GM19328 (cell line): Measurements from ENCODE around the gene KLHL24.
"Not testable (repeated sequence)": the region's sequence is repeated elsewhere in the genome, so short reads cannot be mapped to it uniquely, and the experiment has no call there.

Experiments used
- ATAC-seq: cut with Tn5 transposase; IDR thresholded peaks from one replicate; pipeline ENCODE4 v1.9.1; 2021; ENCODE audit warnings: mild to moderate bottlenecking, moderate library complexity; ENCODE audit not compliant: unreplicated experiment

The KLHL24 gene

DNA sequence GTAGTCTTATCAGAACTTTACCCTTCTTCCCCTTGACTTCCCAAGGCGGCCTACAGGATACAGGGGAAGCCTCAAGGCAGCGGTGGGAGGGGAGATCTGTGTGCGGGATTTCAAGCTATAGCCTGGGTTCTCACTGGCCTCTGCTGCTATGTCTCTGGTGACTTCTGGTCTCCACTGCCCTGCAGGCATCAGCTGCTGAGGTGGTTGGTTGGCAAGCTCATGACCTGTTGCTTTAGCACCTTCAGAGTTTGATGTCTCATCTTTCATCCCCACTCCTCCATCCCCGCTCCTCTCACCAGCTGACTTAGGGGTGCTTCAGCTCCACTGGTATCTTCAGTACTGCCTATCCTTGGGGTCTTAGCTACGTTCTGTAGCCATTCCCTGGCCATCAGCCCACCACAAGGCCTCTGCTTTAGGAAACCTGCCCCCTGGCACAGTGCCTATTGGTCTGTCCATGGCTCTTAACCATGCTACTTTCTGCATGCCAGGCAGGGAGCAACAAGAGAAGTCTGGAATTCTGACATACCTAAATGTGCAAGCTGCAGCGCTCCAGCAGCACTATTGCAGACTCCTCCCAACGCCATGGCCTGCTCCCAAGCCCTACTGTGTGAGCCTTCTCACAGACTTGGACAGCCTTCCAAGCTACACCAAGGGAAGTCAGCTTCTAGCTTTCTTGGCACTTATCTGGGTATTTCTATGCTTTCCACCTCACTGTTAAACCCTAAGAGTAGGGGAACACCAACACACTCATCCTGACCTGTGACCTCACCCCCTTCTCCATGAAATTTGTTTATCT lies 60.3 kb downstream of the KLHL24 start:
- no peak for ATAC-seq

DNA sequence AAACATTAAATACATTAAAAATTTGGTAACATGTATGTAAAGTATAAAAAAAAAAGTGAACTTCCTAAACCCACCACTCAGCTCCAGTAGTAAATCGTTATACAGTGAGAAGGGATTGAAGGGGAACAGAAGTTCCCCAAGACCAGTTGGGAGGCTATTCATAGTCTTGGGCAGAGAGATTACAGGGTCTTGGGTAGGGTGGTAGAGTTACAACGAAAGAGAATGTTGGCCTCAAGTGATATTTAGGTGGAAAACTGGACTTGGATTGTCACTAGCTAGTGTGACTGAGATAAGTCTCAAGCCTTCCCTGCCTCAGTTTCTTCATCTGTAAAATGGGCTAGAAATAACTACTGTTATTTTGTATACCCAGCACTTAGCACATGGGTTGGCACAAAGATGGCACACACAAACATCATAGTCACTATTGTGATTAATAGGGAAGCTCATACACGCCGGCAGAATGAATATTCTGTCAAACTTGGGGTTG lies 61.7 kb downstream of the KLHL24 start:
- ATAC-seq = no peak

DNA sequence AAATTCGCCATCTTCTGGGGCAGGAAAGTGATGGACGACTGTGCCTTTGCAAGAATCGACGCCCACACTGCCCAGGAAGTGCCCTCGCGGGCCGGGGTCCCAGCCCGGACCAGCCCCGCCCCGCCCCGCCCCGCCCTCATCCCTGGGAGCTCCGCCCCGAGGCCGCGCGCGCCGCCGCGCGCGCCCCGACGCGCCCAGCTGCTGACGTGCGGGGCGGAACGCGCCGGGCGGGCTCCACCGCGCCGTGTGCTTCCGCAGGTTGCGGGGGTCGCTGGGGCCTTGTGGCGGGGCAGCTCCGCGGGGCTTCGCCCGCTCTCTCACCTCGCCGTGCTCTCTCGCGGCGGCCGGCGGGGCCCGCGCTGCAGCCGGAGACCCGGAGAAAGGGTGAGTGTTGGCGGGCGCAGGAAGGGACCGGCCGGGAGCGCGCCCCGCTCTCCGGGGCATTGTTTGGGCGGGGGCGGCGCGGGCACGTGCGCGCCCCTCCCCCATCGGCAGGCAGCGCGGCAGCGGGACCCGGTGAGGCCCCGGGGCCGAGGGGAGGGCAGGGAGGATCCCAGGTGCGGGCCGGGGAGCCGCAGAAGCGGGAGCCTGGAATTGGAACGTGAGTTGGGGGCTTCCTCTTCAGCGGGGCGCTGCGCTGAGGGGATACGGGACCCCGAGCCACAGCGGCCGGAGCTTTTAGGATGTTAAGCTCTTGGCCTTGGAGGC lies 62.3 kb downstream of the KLHL24 start, which contains the start of gene YEATS2:
Gene YEATS2, plus strand, starts transcription at position 188 of the 708 bp plus-strand sequence. CDS start 17,366 bp downstream, outside the sequence.
- ATAC-seq = peak; percentile 74

DNA sequence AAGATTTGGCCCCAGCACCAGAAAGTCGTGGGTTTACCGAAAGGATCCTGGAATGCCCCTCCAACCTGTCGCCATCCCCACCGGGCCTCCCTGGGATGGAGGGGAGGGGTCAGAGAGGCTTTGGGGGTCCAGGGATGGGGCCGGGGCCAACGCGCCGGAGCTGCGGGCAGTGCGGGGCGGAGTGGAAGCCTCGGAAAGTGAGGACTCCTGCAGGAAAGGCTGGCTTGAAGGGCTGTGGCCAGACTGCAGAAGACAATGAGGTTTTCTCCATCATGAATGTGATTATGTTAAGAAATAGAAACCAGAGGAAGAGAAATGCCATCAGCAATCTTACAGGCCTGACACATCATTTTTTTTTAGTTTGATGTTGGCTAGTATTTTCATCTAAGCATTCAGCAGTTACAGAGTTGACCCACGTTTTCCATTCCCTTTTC lies 62.9 kb downstream of the KLHL24 start:
- peak; percentile 28 for ATAC-seq

DNA sequence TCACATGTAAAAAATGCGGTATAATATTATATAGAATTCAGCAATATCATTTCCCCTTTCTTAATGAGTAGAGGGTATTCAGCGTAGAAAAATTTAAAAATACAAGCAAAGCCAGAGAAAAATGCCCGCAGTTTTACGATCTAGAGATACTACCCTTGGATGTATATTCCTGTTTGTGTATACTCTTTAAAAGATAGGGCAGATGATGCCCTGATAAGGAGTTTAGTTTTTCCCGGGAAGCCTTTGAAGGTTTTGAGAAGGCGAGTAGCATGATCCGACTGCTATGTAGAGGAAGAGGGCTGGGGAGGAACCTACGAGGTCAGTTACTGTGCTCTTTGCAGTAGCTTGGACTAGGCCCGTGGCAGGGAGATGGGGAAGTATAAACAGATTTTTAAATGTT lies 63.3 kb downstream of the KLHL24 start:
- no peak for ATAC-seq

DNA sequence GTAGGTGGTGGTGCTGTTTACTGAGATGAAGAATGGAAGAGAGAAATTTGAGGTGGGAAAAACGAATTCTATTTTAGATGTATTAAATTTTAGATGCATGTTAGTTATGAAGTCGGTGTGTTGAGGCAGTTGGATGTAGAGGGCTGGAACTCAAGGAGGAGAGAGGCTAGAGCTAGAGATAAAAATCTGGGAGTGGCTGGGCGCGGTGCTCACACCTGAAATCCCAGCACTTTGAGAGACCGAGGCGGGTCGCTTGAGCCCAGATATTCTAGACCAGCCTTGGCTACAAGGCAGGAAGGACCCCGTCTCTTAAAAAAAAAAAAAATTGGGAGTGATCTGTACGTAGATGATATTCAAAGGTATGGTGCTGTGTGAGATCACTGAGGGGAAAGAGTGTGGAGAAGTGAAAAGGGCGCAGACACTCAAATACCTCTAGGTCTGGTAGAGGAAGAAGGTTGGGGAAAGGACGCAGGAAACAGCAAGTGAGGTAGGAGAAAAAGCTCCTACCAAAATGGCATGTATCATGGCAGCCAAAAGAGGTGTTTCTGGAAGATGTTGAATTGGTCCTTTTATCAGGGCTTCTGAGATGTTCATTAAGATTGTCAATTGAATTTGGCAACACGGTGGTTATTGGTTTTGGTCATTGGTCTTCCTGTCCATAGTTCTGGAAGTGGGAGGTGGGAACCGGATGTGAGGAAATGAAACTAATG lies 64.0 kb downstream of the KLHL24 start:
- ATAC-seq = no peak

DNA sequence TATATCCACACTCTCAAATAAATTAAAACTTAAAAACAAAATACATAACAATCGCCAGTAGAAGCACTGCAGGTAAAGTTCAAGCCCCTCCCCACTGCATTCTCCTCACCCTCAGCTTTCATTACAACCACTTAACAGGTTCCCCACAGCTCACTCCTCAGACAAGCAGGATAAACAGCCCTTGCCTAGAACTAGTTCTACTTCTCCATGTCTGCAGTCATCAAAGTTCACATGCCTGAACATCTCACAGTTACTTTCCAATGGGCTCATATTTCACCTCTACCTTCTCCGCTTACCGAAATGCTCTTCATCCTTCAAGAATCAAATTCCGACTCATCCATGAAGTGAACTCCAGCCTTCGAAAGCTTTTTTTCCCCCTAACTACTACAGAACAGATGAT lies 66.3 kb downstream of the KLHL24 start:
- no peak for ATAC-seq

DNA sequence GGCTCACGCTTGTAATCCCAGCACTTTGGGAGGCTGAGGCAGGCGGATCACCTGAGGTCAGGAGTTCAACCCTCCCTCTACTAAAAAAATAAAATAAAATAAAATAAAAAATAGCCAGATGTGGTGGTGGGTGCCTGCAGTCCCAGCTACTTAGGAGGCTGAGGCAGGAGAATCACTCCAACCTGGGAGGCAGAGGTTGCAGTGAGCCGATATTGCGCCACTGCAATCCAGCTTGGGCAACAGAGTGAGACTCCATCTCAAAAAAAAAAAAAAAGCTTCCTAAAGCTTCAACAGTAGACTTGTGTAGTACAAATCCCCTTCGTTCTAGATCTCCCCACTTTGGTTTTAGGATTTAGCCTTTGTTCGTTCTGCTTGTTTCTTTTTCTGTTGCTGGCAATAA lies 68.5 kb downstream of the KLHL24 start:
- not testable (repeated sequence) for ATAC-seq

DNA sequence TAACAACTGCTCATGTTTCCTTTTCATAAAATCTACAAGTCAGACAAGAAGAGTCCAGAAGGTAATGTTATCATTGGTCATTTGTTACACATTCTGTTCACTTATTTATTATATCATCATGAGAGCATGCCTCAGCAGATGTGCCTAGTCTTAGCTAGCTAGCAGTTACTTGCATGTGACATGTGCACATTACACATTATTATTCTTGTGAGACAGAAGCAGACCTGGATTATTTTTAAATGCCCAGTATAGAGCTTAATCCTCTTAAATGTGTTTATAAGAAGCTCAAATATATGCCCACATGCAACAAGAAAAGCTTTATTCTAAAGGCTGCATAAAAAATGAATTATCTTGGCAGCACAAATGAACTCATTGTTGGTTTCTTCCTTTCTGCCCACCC lies 74.8 kb downstream of the KLHL24 start:
- ATAC-seq = no peak

DNA sequence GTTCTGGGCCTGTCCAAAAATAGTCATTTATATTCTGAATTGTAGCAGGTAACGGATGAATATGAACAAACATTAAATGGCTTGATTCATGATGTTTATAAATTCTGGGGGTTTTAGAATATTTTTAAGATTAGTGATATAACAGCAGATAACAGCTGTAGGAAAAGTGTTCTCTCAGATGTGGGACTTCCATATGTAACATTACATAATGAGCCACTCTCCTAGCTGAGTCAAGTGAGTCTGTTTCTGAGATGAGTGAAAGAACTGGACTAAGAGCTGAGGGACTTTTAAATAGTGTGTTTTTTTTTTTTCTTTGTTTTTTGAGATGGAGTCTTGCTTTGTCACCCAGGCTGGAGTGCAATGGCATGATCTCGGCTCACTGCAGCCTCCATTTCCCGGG lies 76.1 kb downstream of the KLHL24 start:
- ATAC-seq = no peak

DNA sequence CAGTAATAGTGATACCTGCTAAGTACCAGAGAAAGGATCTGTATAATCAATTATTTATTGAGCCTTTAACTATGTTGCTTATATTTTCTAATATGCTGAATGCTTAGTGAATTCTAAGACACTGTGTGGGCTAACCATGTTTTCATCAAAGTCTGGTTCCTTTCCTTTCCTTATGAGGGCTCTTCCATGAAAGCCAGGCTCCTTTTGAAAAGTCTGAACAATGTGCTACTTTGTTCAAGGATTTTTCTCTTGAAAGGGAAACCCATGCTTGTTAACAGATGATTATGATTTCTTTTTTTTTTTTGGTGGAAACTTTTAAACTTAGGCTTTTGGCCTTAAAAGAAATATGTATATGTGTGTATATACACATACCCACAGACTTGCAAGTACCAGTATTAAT lies 79.2 kb downstream of the KLHL24 start:
- ATAC-seq = no peak

DNA sequence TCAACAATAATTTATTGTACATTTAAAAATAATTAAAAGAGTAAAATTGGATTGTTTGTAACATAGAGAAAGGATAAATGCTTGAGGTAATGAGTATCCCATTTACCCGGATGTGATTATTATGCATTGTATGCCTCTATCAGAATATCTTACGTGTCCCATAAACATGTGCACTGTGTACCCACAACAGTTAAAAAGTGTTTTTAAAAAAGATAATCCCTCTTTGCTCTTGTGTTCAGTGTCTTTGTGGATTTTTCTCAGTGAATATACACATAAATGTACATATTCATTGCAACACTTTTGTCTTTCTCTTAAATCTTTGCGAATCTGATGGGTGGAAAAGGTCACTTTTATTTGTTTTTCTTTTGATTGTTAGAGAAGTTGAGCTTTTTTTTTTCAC lies 82.6 kb downstream of the KLHL24 start:
- ATAC-seq = no peak

DNA sequence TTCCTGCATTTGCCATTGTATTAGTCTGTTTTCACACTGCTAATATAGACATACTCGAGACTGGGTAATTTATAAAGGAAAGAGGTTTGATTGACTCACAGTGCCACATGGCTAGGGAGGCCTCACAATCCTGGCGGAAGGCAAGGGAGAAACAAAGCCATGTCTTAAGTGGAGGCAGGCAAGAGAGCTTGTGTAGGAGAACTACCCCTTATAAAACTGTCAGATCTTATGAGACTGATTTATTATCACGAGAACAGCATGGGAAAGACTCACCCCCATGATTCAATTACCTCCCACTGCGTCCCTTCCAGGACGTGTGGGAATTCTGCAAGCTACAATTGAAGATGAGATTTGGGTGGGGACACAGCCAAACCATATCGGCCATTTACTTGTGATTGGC lies 90.0 kb downstream of the KLHL24 start:
- ATAC-seq = no peak

DNA sequence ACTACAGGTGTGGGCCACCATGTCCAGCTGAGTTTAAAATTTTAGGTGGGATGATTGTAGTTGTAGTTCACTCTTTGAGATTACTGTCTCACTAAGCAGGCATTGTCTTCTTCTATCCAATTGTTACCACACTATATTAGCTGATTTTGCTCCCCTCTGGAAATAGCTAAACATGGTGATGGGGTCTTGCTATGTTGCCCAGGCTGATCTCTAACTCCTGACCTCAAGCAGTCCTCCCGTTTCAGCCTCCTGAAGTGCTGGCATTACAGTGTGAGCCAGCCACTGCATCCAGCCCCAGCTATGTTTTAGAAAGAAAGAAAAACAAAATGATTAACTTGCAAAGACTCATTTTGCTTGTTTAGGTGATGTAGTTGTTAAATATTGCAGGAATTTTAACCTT lies 92.8 kb downstream of the KLHL24 start:
- no peak for ATAC-seq

DNA sequence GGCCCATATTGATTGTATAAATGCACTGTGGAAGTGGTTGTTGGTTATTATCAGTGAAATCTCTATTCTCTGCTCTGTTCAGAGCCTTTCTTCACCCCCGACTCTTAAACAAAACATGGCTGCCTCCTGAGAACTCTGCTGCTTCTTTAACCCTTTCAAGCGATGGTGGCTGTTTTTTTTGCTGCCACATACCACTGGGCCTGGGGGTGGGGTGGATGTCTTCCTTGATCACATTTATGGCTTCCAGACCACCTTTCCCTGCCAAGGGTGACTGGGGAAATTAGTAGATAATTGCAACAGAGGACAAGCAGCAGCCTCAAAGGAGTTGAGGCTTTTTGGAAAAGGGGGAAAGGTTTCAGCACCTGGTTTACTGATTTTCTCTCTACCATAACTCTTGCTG lies 94.9 kb downstream of the KLHL24 start:
- ATAC-seq = no peak

DNA sequence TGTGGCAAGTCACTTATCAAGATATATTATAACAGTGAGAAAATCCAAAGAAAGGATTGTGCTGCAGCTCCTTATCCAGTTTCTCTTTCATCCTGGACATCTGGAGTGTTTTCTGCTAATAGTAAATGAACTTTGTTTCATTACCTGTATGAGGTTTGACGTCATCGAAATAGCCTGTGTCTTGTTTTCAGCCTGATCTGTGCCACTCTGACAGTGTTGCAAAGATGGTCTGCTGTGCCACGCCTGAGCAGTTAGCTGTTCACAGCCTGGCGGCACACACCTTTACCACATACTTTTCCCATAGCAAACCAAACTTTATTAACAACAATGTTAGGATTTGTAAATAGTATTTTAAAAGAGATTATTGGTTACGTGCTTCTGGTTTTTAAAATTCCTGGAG lies 96.2 kb downstream of the KLHL24 start:
- ATAC-seq = no peak

DNA sequence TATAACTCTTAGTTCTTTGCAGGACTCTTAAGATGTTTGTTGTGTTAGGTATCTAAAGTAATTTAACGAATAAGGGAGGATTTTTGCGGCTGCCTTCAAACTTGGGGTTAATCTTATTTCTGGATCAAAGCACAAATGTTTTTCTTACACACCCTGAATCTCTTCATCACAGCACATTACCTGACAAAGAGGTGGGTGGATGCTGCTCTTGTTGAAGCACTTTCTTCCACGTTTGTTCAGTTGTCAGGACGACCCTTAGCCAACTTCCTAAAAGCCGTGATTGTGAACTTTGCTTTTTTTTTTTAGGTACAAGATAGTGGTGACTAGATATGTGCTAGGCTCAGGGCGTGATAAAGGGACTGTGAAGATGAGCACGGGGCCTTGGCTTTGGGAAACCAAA lies 98.1 kb downstream of the KLHL24 start:
- no peak for ATAC-seq
